HepG2 (cell line): ENCODE data around the gene CHCHD1. TPM values are rescaled to one million over a fixed set of nuclear protein-coding genes. Genes with fewer than 3 reads are reported as not detected.

ENCODE experiments used
- DRAP1 ChIP-seq: IDR thresholded peaks from 2 replicates; pipeline ENCODE4 v1.6.1; 2016; ENCODE audit warnings: missing genetic modification reagents, missing compliant biosample characterization
- EED ChIP-seq: sonication (generic); formaldehyde crosslinking; IDR thresholded peaks from 2 replicates; pipeline ENCODE4 v1.5.0; 2020; ENCODE audit warnings: mild to moderate bottlenecking, missing genetic modification reagents
- FOXA3 ChIP-seq: IDR thresholded peaks from 2 replicates; pipeline ENCODE4 v1.6.1; 2016; ENCODE audit warnings: missing genetic modification reagents, missing compliant biosample characterization
- IRX3 ChIP-seq: sonication (generic); formaldehyde crosslinking; IDR thresholded peaks from 2 replicates; pipeline ENCODE4 v1.8.1; 2023; ENCODE audit warnings: mild to moderate bottlenecking, low read depth, missing genetic modification reagents, borderline replicate concordance
- JUN ChIP-seq: sonication (generic); formaldehyde crosslinking; IDR thresholded peaks from 2 replicates; pipeline ENCODE4 v1.4.0; 2020; ENCODE audit warnings: mild to moderate bottlenecking, missing genetic modification reagents
- KAT7 ChIP-seq: IDR thresholded peaks from 2 replicates; pipeline ENCODE4 v1.6.1; 2018; ENCODE audit warnings: borderline replicate concordance, missing compliant biosample characterization
- KAT8 ChIP-seq: IDR thresholded peaks from 2 replicates; pipeline ENCODE4 v1.6.1; 2016; ENCODE audit warnings: missing genetic modification reagents, missing compliant biosample characterization
- MIXL1 ChIP-seq: IDR thresholded peaks from 2 replicates; pipeline ENCODE4 v1.6.1; 2016
- NBN ChIP-seq: fragments of 450-650 bp; conservative IDR thresholded peaks from 2 replicates; pipeline ENCODE4 v1.6.1; 2017
- NR2F1 ChIP-seq, 2 experiments: fragments of 450-650 bp in 1 of 2; formaldehyde crosslinking in 1 of 2; IDR thresholded peaks; 2 replicates each; pipeline versions ENCODE4 v1.5.0 to v1.6.1; 2016 to 2020; ENCODE audit warnings: mild to moderate bottlenecking in 1 of 2, missing compliant biosample characterization in 1 of 2, missing genetic modification reagents in 1 of 2, moderate library complexity in 1 of 2
- PHF21A ChIP-seq: sonication (generic); formaldehyde crosslinking; IDR thresholded peaks from 2 replicates; pipeline ENCODE4 v1.5.0; 2020; ENCODE audit warnings: mild to moderate bottlenecking, missing genetic modification reagents
- THAP7 ChIP-seq: sonication (generic); formaldehyde crosslinking; IDR thresholded peaks from 2 replicates; pipeline ENCODE4 v1.8.1; 2023; ENCODE audit warnings: mild to moderate bottlenecking, missing genetic modification reagents
- THAP9 ChIP-seq: sonication (generic); formaldehyde crosslinking; IDR thresholded peaks from 2 replicates; pipeline ENCODE4; 2020; ENCODE audit warnings: missing genetic modification reagents, mild to moderate bottlenecking, borderline replicate concordance
- THYN1 ChIP-seq: sonication (generic); formaldehyde crosslinking; IDR thresholded peaks from 2 replicates; pipeline ENCODE4 v1.8.1; 2023; ENCODE audit warnings: low read depth, mild to moderate bottlenecking, moderate library complexity, missing genetic modification reagents, borderline replicate concordance
- ZBTB49 ChIP-seq: sonication (generic); formaldehyde crosslinking; IDR thresholded peaks from 2 replicates; pipeline ENCODE4 v1.4.0; 2020; ENCODE audit warnings: missing genetic modification reagents, borderline replicate concordance
- ZMAT3 ChIP-seq: sonication (generic); formaldehyde crosslinking; conservative IDR thresholded peaks from 2 replicates; pipeline ENCODE4 v1.7.0; 2021; ENCODE audit warnings: missing genetic modification reagents
- ZNF101 ChIP-seq: sonication (generic); formaldehyde crosslinking; IDR thresholded peaks from 2 replicates; pipeline ENCODE4 v1.4.0; 2020; ENCODE audit warnings: mild to moderate bottlenecking, low read depth, missing genetic modification reagents, borderline replicate concordance
- ZNF260 ChIP-seq: sonication (generic); formaldehyde crosslinking; IDR thresholded peaks from 2 replicates; pipeline ENCODE4 v1.4.0; 2020; ENCODE audit warnings: missing genetic modification reagents, low read depth, mild to moderate bottlenecking, borderline replicate concordance
- ZNF574 ChIP-seq: sonication (generic); formaldehyde crosslinking; IDR thresholded peaks from 2 replicates; pipeline ENCODE4 v1.4.0; 2020; ENCODE audit warnings: missing genetic modification reagents
- polyA plus RNA-seq, 8 experiments: library from polyadenylated mRNA; depleted of rRNA in 3 of 8; stranded (reverse) in 7 of 8; unstranded in 1 of 8; fragments of >200 nt; fragmentation: Illumina TruSeq in 4 of 8; extraction: Trizol in 4 of 8; gene quantifications; 2 replicates each; pipeline versions ENCODE4 v1.2.1 to v1.2.3, GENCODE V29; 2011 to 2016; ENCODE audit warnings: low read depth in 4 of 8, missing spikeins in 1 of 8, mixed read lengths in 1 of 8; ENCODE audit not compliant: insufficient read depth in 1 of 8
- total RNA-seq, 5 experiments: library from RNA; depleted of rRNA; stranded (reverse); fragments of >200 nt; fragmentation: Illumina TruSeq; extraction: Trizol; gene quantifications; 2 replicates each; pipeline ENCODE4 v1.2.3, GENCODE V29; 2016; ENCODE audit warnings: low read depth in 1 of 5

Gene CHCHD1
- total and polyA plus RNA-seq, 2 of the 13 experiments (the other 11 are each of a cell fraction or from before 2014, with no cell fraction given) = 36.9 to 71.2 TPM

- no peak for TF ChIP-seq ZNF574 (CRISPR knock-in tag)
- TF ChIP-seq NR2F1 (CRISPR knock-in tag; IDR thresholded peaks at IDR 0.05) = 0 out of 4 replicates have a peak, but pooled peaks of 1 of the 2 experiments have one; percentile 7
- 0 out of 2 replicates have a peak, but pooled peaks have one; percentile 2 for TF ChIP-seq KAT8 (CRISPR knock-in tag)
- TF ChIP-seq NBN = no peak
- TF ChIP-seq ZBTB49 (CRISPR knock-in tag) = no peak
- no peak for TF ChIP-seq KAT7 (CRISPR knock-in tag)
- no peak for TF ChIP-seq PHF21A
- peak; percentile 36; the same call in 1 of the 2 replicates for TF ChIP-seq DRAP1 (CRISPR knock-in tag)
- no peak for TF ChIP-seq MIXL1 (CRISPR knock-in tag)
- TF ChIP-seq THYN1 (CRISPR knock-in tag) = no peak
- TF ChIP-seq ZMAT3 (CRISPR knock-in tag) = 0 out of 2 replicates have a peak, but pooled peaks have one; percentile 27
- no peak for TF ChIP-seq JUN
- no peak for TF ChIP-seq ZNF260 (CRISPR knock-in tag)
- TF ChIP-seq THAP9 (CRISPR knock-in tag) = peak; percentile 9; the same call in 1 of the 2 replicates
- TF ChIP-seq ZNF101 (CRISPR knock-in tag) = no peak
- no peak for TF ChIP-seq EED (CRISPR knock-in tag)
- TF ChIP-seq FOXA3 (CRISPR knock-in tag) = no peak
- 0 out of 2 replicates have a peak, but pooled peaks have one; percentile 17 for TF ChIP-seq THAP7
- TF ChIP-seq IRX3 (CRISPR knock-in tag) = no peak
Observed at GRCh38 chr10:73771722-73772280, 10.0 kb upstream of the CHCHD1 start (continued).
